Coronary artery (tissue), 2 donors: Measurements from ENCODE around the gene SELENOH.

Experiments used
- DNase-seq: peaks from one replicate; pipeline ENCODE4 v3.0.0-alpha.2; 2017; ENCODE audit warnings: low spot score
- H3K27ac ChIP-seq, 2 donors: fragments of 200-600 bp; sonication (generic); one replicate each; pipeline ENCODE4 v1.5.1; 2016 to 2019
- H3K4me3 ChIP-seq: fragments of 200-600 bp; sonication (generic); 2 replicates; pipeline ENCODE4 v1.5.1; 2016; ENCODE audit warnings: mild to moderate bottlenecking, moderate library complexity
- TF ChIP-seq, protein P1 (sequence below): fragments of 200-600 bp; sonication (generic); IDR thresholded peaks from one replicate; pipeline ENCODE4 v1.5.1; 2019; ENCODE audit warnings: antibody characterized with exemption

Gene SELENOH

DNA sequence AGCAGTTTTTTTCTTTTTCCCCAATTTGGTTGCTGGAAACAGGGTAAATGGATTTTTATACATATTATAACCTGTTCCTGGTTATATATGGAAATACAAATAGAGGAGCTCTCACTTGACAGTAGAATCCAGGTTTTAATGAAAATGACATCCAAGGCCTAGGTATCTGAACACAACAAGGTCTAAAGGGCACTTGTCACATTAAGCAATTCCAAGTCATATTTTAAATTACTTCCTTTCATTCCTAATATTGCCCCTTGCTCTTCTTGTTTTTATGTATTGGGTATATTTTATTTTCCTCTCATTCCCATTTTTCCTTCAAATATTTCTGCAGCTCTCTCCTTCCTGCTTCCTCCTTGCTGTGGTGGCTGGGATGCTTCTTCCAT is 47.4 kb downstream of the SELENOH start:
- Histone ChIP-seq H3K27ac (no peak overlapping the region), H3K4me3 (no peak overlapping the region)
- no peak for DNase-seq
- TF ChIP-seq, protein P1, sequence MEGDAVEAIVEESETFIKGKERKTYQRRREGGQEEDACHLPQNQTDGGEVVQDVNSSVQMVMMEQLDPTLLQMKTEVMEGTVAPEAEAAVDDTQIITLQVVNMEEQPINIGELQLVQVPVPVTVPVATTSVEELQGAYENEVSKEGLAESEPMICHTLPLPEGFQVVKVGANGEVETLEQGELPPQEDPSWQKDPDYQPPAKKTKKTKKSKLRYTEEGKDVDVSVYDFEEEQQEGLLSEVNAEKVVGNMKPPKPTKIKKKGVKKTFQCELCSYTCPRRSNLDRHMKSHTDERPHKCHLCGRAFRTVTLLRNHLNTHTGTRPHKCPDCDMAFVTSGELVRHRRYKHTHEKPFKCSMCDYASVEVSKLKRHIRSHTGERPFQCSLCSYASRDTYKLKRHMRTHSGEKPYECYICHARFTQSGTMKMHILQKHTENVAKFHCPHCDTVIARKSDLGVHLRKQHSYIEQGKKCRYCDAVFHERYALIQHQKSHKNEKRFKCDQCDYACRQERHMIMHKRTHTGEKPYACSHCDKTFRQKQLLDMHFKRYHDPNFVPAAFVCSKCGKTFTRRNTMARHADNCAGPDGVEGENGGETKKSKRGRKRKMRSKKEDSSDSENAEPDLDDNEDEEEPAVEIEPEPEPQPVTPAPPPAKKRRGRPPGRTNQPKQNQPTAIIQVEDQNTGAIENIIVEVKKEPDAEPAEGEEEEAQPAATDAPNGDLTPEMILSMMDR, result no peak

DNA sequence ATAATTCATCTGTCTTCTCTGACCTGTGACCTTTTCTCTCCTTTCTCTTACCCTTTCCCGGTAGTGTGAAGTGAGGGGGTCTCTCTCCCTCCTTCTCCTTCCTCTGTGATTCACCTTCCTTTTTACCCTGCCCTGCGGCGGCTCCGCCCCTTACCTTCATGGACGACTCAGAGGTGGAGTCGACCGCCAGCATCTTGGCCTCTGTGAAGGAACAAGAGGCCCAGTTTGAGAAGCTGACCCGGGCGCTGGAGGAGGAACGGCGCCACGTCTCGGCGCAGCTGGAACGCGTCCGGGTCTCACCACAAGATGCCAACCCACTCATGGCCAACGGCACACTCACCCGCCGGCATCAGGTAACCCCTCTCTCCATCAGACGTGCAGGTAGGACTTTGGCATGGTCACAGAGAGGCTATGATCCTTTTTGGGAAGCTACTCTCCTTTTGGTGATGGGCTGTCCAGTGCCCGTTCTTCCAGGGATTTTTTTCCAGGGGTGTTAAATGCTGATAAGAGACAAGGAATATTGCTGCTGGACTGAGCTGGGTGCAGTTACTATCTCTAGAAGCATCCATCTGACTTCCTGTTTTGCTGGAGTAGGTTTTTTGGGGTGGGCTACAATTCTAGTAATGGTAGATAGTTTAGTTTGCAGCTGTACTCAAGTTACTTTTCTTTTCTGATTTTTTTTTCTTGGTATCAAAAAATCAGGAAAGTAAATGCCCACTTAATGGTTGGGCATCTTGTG is 50.2 kb downstream of the SELENOH start:
- no peak for DNase-seq
- Histone ChIP-seq H3K27ac (peak overlapping the region in 1 of 2 donors; percentile 41), H3K4me3 (no peak overlapping the region)
- TF ChIP-seq, protein P1, result no peak

DNA sequence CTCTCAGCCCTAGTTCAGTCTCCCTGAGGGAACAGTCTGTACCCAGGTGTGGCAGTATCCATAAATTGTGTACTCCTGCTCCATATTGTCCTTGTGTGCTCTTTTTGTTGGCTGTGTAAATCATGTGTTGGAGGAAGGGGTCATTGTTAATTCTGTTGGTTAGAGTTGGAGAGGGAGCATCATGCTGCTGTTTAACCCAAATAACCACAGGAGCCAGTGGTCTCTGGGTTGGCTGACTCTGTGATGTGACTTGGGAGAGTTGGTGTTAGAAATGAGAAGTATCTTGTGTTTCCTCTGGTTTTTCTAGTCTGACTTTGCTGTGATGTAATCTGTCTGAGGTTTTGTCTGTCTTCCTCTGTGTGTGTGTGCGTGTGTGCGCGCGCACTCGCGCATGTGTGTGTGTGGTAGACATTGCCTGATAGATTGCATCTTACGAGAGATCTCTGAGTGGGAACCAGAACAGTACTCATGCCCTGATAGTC is 50.8 kb downstream of the SELENOH start:
- H3K27ac ChIP-seq, result peak overlapping the region in 1 of 2 donors; percentile 41
- TF ChIP-seq, protein P1, result no peak
- no peak overlapping the region for H3K4me3 ChIP-seq
- DNase-seq, result no peak

DNA sequence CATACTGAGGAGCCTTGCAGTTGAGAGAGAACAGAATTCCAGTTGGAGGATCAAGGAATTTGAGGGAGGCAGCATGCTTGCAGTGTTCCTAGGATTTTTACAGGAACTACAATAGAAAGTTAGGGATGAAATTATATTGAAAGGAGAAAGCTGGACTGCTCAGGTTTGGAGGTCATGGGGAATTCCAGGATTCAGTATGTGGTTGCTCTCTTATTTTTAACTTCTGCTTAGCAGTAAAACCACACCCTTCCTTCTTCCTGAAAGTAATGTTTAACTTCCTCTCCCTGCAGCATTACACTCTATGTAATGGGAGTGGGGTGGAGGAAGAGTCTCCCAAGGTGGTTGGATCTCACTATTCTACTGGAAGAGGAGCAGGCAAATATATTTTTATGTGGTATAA is 51.6 kb downstream of the SELENOH start:
- H3K4me3 ChIP-seq, result no peak overlapping the region
- TF ChIP-seq, protein P1, result no peak
- peak overlapping the region in 1 of 2 donors; percentile 41 for H3K27ac ChIP-seq
- no peak for DNase-seq
